Activated CD4-positive, alpha-beta memory T cell treated with anti-CD3 and anti-CD28 coated beads for 36 hours (primary cell): ENCODE measurements around the gene KIAA0319L. TPM values are rescaled to one million over a fixed set of nuclear protein-coding genes. Genes with fewer than 3 reads are reported as not detected.

ENCODE experiments used
- CTCF ChIA-PET: fragments of 350-600 bp; sonication (Branson Sonifier 250); formaldehyde crosslinking; loops from one replicate; lab custom pipeline; 2021; ENCODE audit warnings: antibody characterized with exemption, inconsistent platforms; lab: Charles Lee
- POLR2A ChIA-PET: fragments of 350-600 bp; sonication (Branson Sonifier 250); formaldehyde crosslinking; loops from one replicate; lab custom pipeline; 2021; ENCODE audit warnings: antibody characterized with exemption; lab: Charles Lee
- DNase-seq: peaks from one replicate; pipeline ENCODE4 v3.0.0-alpha.2; 2020
- H3K27ac Mint-ChIP-seq: one replicate; pipeline ENCODE4 v1.8.0; 2021; ENCODE audit warnings: mixed read lengths
- H3K27me3 Mint-ChIP-seq: one replicate; pipeline ENCODE4 v1.8.0; 2021; ENCODE audit warnings: mixed read lengths
- H3K36me3 Mint-ChIP-seq: one replicate; pipeline ENCODE4 v1.8.0; 2021; ENCODE audit warnings: mixed read lengths
- H3K4me1 Mint-ChIP-seq: one replicate; pipeline ENCODE4 v1.8.0; 2021; ENCODE audit warnings: low read depth, mixed read lengths
- H3K4me3 Mint-ChIP-seq: one replicate; pipeline ENCODE4 v1.8.0; 2021; ENCODE audit warnings: mild to moderate bottlenecking, mixed read lengths
- H3K9me3 Mint-ChIP-seq: one replicate; pipeline ENCODE4 v1.8.0; 2021; ENCODE audit warnings: mixed read lengths
- intact Hi-C: fragments of 100-400 bp; cut with micrococcal nuclease; formaldehyde crosslinking; loops from one replicate; pipeline ENCODE4 v1.15.1; 2023
- total RNA-seq, 2 experiments: library from RNA; stranded (reverse); gene quantifications; one replicate each; pipeline ENCODE4 v1.2.3, GENCODE V29; 2021

Gene KIAA0319L
- total RNA-seq, 2 experiments from 2014 or later, result 28.3 to 30.9 TPM

DNA sequence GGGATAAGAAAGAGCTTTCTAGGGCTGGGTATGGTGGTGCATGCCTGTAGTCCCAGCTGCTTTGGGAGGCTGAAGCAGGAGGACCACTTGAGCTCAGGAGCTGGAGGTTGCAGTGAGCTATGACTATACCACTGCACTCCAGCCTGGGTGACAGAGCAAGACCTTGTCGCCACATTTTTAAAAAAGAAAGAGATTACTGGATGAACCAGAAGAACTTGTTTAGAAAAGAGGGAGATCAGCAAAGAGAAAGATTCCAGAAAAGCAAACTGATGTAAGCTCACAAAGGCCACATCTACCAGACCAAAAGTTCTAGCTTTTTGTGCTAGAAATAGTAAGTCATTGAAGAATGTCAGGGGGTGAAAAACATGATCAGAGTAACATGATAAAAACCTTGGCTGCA is 117.6 kb downstream of the KIAA0319L start:
- Mint-ChIP-seq H3K36me3 (peaks cover 28% of the 10 kb centered on the region), H3K27me3 (no peaks in the 10 kb centered on the region), H3K27ac (no peak overlapping the region), H3K4me1 (peaks cover 14% of the 10 kb centered on the region), H3K9me3 (no peaks in the 10 kb centered on the region), H3K4me3 (no peak overlapping the region)
- ChIA-PET CTCF (interaction anchor here (1.5 to 7.4 kb wide), 2 partner anchors 13 to 125 kb away, joined by 4 to 58 read pairs; no protein-coding TSS in a partner anchor), POLR2A (no interaction called here)
- intact Hi-C loops, result no loop called here
- no peak for DNase-seq

DNA sequence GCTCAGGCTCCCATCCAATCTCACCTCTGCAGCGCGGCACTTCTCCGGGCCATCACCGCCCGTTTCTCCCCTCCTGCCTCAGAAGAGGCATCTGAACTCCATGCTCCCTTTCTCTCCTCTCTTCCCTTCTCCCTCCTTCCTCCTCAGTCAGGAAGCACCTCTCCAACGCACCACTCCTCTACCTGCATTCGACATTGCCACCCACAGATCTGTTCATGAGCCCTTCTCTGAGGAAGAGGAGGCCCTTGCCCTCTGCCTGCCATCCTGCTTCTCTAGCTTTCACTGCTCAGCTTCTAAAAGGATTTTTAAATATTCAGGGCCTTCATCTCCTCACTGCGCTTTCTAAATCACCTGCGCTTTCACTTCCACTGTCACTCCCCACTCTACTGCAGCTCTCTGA is 120.0 kb downstream of the KIAA0319L start:
- Mint-ChIP-seq H3K4me3 (no peak overlapping the region), H3K27me3 (no peaks in the 10 kb centered on the region), H3K27ac (no peak overlapping the region), H3K4me1 (peaks cover 10% of the 10 kb centered on the region), H3K9me3 (no peaks in the 10 kb centered on the region), H3K36me3 (peaks cover 38% of the 10 kb centered on the region)
- intact Hi-C loops, result no loop called here
- POLR2A ChIA-PET, result no interaction called here
- no peak for DNase-seq
- CTCF ChIA-PET, result interaction anchor here (3.7 kb wide), 1 partner anchor 13 kb away, joined by 23 read pairs; no protein-coding TSS in a partner anchor

DNA sequence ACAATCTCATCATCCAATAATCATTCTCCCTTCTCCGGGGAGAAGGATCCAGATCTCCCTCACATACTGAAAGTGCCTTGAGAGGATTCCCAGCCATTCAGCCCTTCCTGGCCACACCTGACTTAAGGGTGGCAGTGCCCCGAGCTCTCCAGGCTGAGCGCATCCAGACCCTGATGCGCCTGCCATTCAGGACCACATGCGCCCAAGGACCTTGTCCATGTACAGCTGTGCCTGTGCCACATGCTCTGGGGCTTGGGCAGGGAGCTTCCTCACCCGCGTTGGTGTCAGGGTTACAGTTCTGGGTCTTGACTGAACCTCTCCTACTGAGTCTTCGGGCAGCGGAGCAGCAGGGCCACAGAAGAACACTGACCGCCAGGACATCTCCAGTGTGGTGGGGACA is 121.1 kb downstream of the KIAA0319L start:
- intact Hi-C loops, result no loop called here
- no peak overlapping the region for H3K27ac Mint-ChIP-seq
- no peaks in the 10 kb centered on the region for H3K9me3 Mint-ChIP-seq
- H3K4me1 Mint-ChIP-seq, result peaks cover 18% of the 10 kb centered on the region
- DNase-seq, result no peak
- ChIA-PET POLR2A (no interaction called here), CTCF (interaction anchor here (0.5 to 3.7 kb wide), 2 partner anchors 9 to 14 kb away, joined by 3 to 23 read pairs; no protein-coding TSS in a partner anchor)
- H3K36me3 Mint-ChIP-seq, result peaks cover 36% of the 10 kb centered on the region
- H3K4me3 Mint-ChIP-seq, result no peak overlapping the region
- H3K27me3 Mint-ChIP-seq, result no peaks in the 10 kb centered on the region

DNA sequence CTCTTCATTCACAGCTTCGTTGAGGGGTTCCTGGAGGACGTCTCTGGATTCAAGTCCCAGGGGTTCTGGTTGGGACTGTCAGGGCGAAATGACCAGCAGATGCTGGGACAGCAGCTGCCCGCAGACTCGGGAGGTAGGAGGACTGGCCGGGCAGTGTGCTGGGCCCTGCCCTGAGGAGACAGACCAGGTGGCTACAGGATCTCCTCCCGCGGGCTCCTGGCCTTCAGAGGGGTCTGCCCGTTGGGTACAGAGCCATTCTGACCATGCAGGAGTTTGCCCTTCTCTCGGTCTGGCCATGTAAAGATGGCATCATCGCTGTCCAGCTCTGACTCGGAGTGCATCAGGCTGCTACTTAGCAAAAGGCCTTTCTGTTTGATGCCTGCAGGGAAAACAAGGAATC is 122.5 kb downstream of the KIAA0319L start:
- ChIA-PET POLR2A (no interaction called here), CTCF (interaction anchor here (1.0 to 3.7 kb wide), 2 partner anchors 9 to 15 kb away, joined by 3 to 23 read pairs; no protein-coding TSS in a partner anchor)
- Mint-ChIP-seq H3K36me3 (peaks cover 42% of the 10 kb centered on the region), H3K4me1 (peaks cover 29% of the 10 kb centered on the region), H3K27me3 (no peaks in the 10 kb centered on the region), H3K4me3 (no peak overlapping the region), H3K27ac (no peak overlapping the region), H3K9me3 (no peaks in the 10 kb centered on the region)
- intact Hi-C loops, result no loop called here
- DNase-seq, result no peak

DNA sequence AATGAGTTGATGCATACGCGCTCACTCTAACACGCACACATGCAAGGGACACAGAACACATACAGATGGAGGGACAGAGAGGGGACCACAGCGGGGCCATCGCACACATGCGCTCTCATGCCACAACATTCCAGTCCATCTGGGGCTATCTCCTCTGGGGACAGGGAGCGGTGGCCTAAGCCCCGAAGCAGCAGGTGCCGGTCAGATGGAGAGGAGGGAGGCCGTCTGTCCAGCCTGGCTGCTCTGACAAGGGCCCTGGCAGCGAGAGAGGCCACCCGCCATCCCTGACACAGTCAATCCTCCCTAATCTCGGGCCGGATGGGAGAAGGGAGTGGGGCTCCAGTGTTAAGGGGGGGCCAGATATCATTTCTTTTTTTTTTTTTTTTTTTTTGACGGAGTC is 123.5 kb downstream of the KIAA0319L start:
- ChIA-PET CTCF (no interaction called here), POLR2A (no interaction called here)

DNA sequence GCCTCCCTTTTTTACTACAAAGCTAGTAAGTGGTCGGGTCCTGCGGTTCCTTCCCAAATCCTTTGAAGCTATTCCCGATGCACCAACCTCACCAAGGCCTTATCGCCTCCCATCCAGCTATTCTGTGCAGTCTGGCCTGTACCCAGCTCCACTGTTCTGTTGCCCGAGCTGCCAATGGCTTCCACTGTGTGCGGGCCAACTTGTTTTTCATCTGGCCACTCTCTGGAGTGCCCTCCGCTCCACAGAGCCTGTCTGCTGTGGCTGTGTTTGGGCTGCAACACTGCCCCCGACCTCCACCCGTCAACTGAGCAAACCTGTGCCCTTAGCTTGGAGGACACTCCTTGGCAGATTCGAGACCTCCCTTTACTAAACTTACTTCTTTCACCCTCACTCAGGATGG is 125.0 kb downstream of the KIAA0319L start:
- Mint-ChIP-seq H3K27me3 (no peaks in the 10 kb centered on the region), H3K36me3 (peaks cover 34% of the 10 kb centered on the region), H3K4me3 (no peak overlapping the region), H3K4me1 (peaks cover 29% of the 10 kb centered on the region), H3K9me3 (no peaks in the 10 kb centered on the region), H3K27ac (peak overlapping the region; percentile 59)
- intact Hi-C loops, result no loop called here
- DNase-seq, result no peak
- CTCF ChIA-PET, result interaction anchor here (1.9 kb wide), 1 partner anchor 19 kb away, joined by 16 read pairs; no protein-coding TSS in a partner anchor
- POLR2A ChIA-PET, result interaction anchor here (0.6 to 1.5 kb wide), 5 partner anchors 13 to 338 kb away, joined by 3 to 4 read pairs (median 3); partner anchors contain the start of gene SFPQ

More for the DNA sequence above, 123.5 kb downstream of the KIAA0319L start:
- no peak for DNase-seq
- Mint-ChIP-seq H3K27ac (no peak overlapping the region), H3K27me3 (no peaks in the 10 kb centered on the region), H3K36me3 (peaks cover 38% of the 10 kb centered on the region), H3K4me3 (no peak overlapping the region), H3K4me1 (peaks cover 29% of the 10 kb centered on the region), H3K9me3 (no peaks in the 10 kb centered on the region)
- intact Hi-C loops, result no loop called here

DNA sequence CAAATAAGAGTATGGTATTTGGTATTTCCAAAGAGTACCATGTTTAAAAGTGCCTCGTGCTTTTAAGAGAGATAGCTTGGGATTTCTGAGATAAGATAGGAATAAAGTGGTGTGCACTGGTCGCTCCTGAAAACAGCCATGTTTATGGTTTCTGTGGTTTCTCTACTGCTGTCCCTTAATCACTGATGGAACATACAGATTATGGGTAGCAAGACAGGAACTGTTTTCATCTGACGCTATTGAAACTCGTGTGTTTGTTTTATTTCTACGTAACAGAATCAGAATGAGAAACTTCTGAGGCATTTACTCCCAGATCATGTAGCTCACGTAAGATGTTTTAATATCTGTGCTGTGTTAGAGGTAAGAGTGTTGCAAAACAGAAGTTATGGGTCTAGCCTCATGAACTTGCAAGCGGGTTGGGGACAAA is 126.0 kb downstream of the KIAA0319L start:
- POLR2A ChIA-PET, result interaction anchor here (1.3 to 1.5 kb wide), 4 partner anchors 14 to 238 kb away, joined by 3 to 4 read pairs (median 3); partner anchors contain the start of gene SFPQ
- CTCF ChIA-PET, result interaction anchor here (0.9 to 1.9 kb wide), 3 partner anchors 20 to 284 kb away, joined by 3 to 16 read pairs (median 4); no protein-coding TSS in a partner anchor
- Mint-ChIP-seq H3K36me3 (peaks cover 32% of the 10 kb centered on the region), H3K9me3 (no peaks in the 10 kb centered on the region), H3K4me1 (peaks cover 29% of the 10 kb centered on the region), H3K27me3 (no peaks in the 10 kb centered on the region), H3K27ac (peak overlapping the region; percentile 81), H3K4me3 (no peak overlapping the region)
- DNase-seq, result no peak
- intact Hi-C loops, result loop anchor here (1.0 kb wide), 2 partner anchors 36 to 75 kb away; no protein-coding TSS in a partner anchor

DNA sequence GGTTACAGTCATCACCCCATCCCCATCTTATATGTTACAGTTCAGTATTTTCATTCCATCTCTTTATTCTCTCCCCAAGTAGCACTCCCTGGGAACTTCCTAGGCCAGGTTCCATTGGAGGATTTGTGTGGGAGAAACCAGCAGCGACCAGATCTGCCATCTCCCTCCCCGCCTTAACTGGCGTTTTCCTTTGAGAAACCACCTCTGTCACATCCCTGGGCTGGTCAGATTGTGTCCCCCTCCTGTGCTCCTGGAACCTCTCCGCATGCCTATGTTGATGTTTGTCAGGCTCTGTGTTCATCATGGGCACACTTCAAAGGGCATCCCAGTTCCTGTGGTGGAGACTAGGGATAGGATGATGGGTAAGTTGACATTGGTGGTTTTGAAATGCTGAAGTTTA is 126.4 kb downstream of the KIAA0319L start:
- Mint-ChIP-seq H3K36me3 (peaks cover 30% of the 10 kb centered on the region), H3K27me3 (no peaks in the 10 kb centered on the region), H3K9me3 (no peaks in the 10 kb centered on the region), H3K27ac (peak overlapping the region; percentile 81), H3K4me1 (peaks cover 29% of the 10 kb centered on the region), H3K4me3 (no peak overlapping the region)
- CTCF ChIA-PET, result interaction anchor here (1.0 to 1.9 kb wide), 2 partner anchors 20 to 32 kb away, joined by 4 to 16 read pairs; no protein-coding TSS in a partner anchor
- no peak for DNase-seq
- intact Hi-C loops, result loop anchor here (1.0 kb wide), 2 partner anchors 37 to 76 kb away; no protein-coding TSS in a partner anchor
- POLR2A ChIA-PET, result interaction anchor here (1.3 to 1.5 kb wide), 4 partner anchors 15 to 238 kb away, joined by 3 to 4 read pairs (median 3); partner anchors contain the start of gene SFPQ

DNA sequence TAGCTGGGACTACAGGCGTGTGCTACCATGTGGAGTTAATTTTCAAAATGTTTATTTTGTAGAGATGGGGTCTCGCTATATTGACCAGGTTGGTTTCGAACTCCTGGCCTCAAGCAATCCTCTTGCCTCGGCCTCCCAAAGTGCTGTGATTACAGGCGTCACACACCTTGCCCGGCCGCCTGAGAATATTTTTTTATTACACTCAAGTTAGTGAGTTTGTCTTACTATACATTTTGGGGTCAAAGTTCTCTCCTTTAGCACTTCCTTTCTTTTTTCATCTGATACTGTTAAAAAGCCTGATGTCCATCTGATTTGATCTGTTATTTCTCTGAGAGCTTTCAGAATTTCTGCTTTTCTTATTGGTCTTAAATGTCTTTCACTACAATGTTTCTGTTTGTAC is 128.8 kb downstream of the KIAA0319L start:
- ChIA-PET CTCF (interaction anchor here (0.8 kb wide), 1 partner anchor 22 kb away, joined by 3 read pairs; no protein-coding TSS in a partner anchor), POLR2A (no interaction called here)
- peaks cover 29% of the 10 kb centered on the region for H3K4me1 Mint-ChIP-seq
- no peak overlapping the region for H3K4me3 Mint-ChIP-seq
- H3K27me3 Mint-ChIP-seq, result no peaks in the 10 kb centered on the region
- no peak overlapping the region for H3K27ac Mint-ChIP-seq
- no peaks in the 10 kb centered on the region for H3K9me3 Mint-ChIP-seq
- no peak for DNase-seq
- intact Hi-C loops, result no loop called here
- H3K36me3 Mint-ChIP-seq, result peaks cover 20% of the 10 kb centered on the region

DNA sequence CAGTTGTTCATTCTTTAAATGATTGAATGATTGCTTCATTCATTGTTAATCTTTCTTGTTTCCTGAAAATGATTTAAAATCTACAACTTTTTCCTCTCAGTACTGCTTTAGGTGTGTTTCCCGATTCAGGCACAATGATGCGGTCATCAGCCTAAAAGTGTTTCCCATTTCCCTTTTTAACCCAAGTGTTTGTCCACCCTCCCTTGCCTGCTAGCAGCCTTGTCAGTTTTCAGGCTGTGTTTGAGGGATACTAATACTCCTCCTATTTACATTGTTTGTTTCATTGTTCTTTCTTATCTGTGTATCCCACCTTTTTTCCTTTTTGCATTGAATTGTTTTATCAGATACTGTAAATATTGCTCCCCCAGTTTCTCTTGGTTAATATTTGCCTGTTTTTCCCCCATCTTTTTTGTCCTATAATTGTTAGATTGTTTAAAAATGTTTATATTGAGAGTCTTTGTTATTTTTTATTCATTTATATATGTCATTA is 131.1 kb downstream of the KIAA0319L start:
- no peaks in the 10 kb centered on the region for H3K27me3 Mint-ChIP-seq
- H3K9me3 Mint-ChIP-seq, result no peaks in the 10 kb centered on the region
- peaks cover 11% of the 10 kb centered on the region for H3K4me1 Mint-ChIP-seq
- intact Hi-C loops, result no loop called here
- no peak overlapping the region for H3K4me3 Mint-ChIP-seq
- POLR2A ChIA-PET, result no interaction called here
- peaks cover 10% of the 10 kb centered on the region for H3K36me3 Mint-ChIP-seq
- H3K27ac Mint-ChIP-seq, result no peak overlapping the region
- DNase-seq, result no peak
- CTCF ChIA-PET, result no interaction called here

DNA sequence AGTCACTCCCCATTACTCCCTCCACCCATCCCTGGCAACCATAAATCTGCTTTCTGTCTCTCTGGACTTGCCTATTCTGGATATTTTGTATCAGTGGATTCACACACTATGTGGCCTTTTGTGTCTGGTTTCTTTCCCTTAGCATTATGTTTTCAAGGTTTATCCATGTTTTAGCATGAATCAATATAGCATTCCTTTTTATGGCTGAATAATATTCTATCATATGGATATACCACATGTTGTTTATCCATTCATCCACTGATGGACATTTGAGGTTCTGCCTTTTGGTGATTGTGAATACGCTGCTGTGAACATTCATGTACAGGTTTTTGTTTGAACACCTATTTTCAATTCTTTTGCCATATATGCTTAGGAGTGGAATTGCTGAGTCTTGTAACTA is 148.3 kb downstream of the KIAA0319L start:
- intact Hi-C loops, result no loop called here
- ChIA-PET CTCF (no interaction called here), POLR2A (no interaction called here)
- no peak for DNase-seq
- no peaks in the 10 kb centered on the region for H3K9me3 Mint-ChIP-seq
- no peak overlapping the region for H3K27ac Mint-ChIP-seq
- no peaks in the 10 kb centered on the region for H3K4me1 Mint-ChIP-seq
- H3K27me3 Mint-ChIP-seq, result no peaks in the 10 kb centered on the region
- peaks cover 36% of the 10 kb centered on the region for H3K36me3 Mint-ChIP-seq
- no peak overlapping the region for H3K4me3 Mint-ChIP-seq

DNA sequence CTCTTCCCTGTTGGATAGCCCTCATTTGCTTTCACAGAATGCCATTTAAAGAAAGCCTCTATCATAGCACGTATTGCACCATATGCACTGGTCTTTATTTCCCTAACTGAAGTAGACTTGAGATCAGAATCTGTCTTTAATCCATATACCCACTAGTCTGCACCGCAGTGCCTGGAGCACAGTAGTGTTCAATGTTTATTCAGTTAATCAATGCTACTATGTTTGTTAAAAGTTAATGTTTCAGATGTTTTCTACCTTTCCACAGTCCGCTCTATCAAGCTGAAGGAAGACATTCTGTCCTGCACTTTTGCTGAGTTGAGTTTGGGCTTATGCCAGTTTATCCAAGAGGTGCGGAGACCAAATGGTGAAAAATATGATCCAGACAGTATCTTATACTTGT is 149.5 kb downstream of the KIAA0319L start:
- intact Hi-C loops, result no loop called here
- Mint-ChIP-seq H3K4me3 (no peak overlapping the region), H3K36me3 (peaks cover 36% of the 10 kb centered on the region), H3K27me3 (no peaks in the 10 kb centered on the region), H3K27ac (no peak overlapping the region), H3K9me3 (no peaks in the 10 kb centered on the region), H3K4me1 (no peaks in the 10 kb centered on the region)
- DNase-seq, result no peak
- ChIA-PET CTCF (no interaction called here), POLR2A (no interaction called here)
